ENCODE data around the gene ERGIC1.

DNA sequence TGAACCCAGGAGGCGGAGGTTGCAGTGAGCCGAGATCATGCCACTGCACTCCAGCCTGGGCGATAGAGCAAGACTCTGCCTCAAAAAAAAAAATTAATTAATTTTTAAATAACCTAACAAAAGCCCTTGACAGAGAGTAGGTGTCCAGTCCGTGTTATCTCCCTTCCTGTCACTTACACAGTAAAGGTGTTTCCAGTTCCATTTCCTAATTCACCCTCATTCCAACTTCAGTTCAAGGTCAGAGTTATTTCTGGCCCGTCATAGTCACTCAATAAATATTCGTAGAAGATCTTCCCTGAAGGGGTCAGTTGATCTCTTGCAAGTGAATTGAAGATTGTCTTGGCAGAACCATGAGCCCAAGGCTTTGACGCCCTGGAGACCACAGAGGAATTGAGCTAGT is 16.4 kb upstream of the ERGIC1 start:
- TF ChIP-seq, protein P1, sequence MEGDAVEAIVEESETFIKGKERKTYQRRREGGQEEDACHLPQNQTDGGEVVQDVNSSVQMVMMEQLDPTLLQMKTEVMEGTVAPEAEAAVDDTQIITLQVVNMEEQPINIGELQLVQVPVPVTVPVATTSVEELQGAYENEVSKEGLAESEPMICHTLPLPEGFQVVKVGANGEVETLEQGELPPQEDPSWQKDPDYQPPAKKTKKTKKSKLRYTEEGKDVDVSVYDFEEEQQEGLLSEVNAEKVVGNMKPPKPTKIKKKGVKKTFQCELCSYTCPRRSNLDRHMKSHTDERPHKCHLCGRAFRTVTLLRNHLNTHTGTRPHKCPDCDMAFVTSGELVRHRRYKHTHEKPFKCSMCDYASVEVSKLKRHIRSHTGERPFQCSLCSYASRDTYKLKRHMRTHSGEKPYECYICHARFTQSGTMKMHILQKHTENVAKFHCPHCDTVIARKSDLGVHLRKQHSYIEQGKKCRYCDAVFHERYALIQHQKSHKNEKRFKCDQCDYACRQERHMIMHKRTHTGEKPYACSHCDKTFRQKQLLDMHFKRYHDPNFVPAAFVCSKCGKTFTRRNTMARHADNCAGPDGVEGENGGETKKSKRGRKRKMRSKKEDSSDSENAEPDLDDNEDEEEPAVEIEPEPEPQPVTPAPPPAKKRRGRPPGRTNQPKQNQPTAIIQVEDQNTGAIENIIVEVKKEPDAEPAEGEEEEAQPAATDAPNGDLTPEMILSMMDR (conservative IDR thresholded peaks at IDR 0.05; ENCODE audit: low read length): no peak
- no peak for TF ChIP-seq EZH2phosphoT487 (IDR thresholded peaks at IDR 0.05; ENCODE audit: borderline replicate concordance)
